Activated CD4-positive, alpha-beta T cell treated with anti-CD3 and anti-CD28 coated beads, Interleukin-2, amount 10 ng/mL, durations not matched to agents 24 days and 14 days (primary cell): ENCODE measurements around the gene LAPTM4A. TPM values are rescaled to one million over a fixed set of nuclear protein-coding genes. Genes with fewer than 3 reads are reported as not detected.

Experiments
- DNase-seq: peaks from one replicate; pipeline ENCODE4 v3.0.0; 2022
- H3K27ac Mint-ChIP-seq: one replicate; pipeline ENCODE4 v1.8.0; 2022; ENCODE audit warnings: mild to moderate bottlenecking, mixed read lengths
- H3K27me3 Mint-ChIP-seq: one replicate; pipeline ENCODE4 v1.8.0; 2022; ENCODE audit warnings: mixed read lengths
- H3K36me3 Mint-ChIP-seq: one replicate; pipeline ENCODE4 v1.8.0; 2022; ENCODE audit warnings: low read depth, mild to moderate bottlenecking, mixed read lengths
- H3K4me1 Mint-ChIP-seq: one replicate; pipeline ENCODE4 v1.8.0; 2021; ENCODE audit warnings: mixed read lengths
- H3K4me3 Mint-ChIP-seq: one replicate; pipeline ENCODE4 v1.8.0; 2022; ENCODE audit warnings: mild to moderate bottlenecking, moderate library complexity, mixed read lengths
- H3K9me3 Mint-ChIP-seq: one replicate; pipeline ENCODE4 v1.8.0; 2021; ENCODE audit warnings: mixed read lengths
- intact Hi-C: fragments of 100-400 bp; cut with micrococcal nuclease; formaldehyde crosslinking; loops from one replicate; pipeline ENCODE4 v1.15.1; 2023
- total RNA-seq: library from RNA; stranded (reverse); gene quantifications from 2 replicates; pipeline ENCODE4 v1.2.3, GENCODE V29; 2022

LAPTM4A gene
- total RNA-seq, 1 donor from 2014 or later = 25.3 TPM

DNA sequence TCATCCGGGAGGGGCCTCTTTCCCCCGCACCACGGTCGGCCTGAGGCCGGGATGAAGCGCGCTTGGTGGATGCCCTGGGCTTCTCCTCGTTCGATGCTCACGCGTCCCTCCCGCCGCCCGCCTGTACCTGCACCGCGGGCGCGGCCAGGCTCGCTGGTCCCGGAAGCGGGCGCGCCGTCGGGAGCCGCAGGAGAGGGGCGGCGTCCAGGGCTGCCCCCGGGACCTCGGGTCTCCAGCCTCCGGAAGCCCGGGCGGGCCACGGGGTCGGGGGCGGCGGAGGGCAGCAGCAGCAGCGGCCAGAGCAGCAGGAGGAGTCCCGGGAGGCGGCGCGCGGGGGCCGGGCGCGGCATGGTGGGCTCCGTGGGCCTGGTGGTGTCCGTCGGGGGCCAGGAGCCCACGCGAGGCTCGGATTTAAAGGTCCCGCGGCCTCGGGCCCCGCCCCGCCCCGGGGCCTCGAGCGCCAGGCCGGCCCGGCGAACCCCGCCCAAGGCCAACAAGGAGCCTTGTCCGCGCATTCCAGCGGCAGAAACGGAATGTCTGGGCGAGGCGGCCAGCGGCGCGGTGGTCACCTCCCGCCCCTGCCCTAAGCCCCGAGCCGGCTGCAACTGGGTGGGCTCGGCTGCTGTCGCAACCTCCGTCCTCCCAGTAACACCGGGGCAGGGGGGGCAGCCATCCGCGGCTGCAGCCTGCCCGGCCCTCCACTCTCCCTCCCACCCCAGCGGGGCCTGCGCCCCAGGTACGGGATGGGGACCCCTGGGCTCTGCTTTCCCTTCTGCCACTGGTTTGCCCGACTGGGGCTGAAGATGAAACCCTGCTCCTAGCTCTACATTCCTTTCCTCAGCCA, 38.9 kb downstream of the LAPTM4A start, which contains the start of gene MATN3:
MATN3 (minus strand) TSS at position 387 of the 844 bp plus-strand sequence; CDS start at position 350, 37 bp downstream.
- Mint-ChIP-seq H3K27me3 (peaks cover 56% of the 10 kb centered on the region), H3K4me1 (peaks cover 4% of the 10 kb centered on the region), H3K9me3 (no peaks in the 10 kb centered on the region), H3K27ac (no peak within 1 kb of the TSS), H3K36me3 (no peaks in the 10 kb centered on the region), H3K4me3 (peak within 1 kb of the TSS; percentile 71)
- DNase-seq = peak; percentile 64
- intact Hi-C loops = loop anchor here (5.0 kb wide), 1 partner anchor 55 kb away; no protein-coding TSS in a partner anchor

DNA sequence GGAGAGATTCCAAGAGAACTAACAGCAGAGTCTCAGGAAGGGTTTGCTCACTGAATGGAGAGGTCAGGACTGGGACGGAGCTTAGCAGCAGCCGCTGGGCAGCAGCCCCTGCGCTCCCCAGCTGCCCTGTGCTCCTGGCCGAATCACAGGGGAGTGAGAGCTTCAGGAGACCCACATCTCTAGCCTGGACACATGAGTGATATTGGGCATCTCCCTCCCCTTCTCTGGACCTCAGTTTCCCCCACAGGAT, 39.5 kb downstream of the LAPTM4A start:
- H3K36me3 Mint-ChIP-seq = no peaks in the 10 kb centered on the region
- H3K4me1 Mint-ChIP-seq = peaks cover 4% of the 10 kb centered on the region
- no peak overlapping the region for H3K27ac Mint-ChIP-seq
- peak overlapping the region; percentile 56 for H3K4me3 Mint-ChIP-seq
- no peak for DNase-seq
- H3K9me3 Mint-ChIP-seq = no peaks in the 10 kb centered on the region
- intact Hi-C loops = loop anchor here (5.0 kb wide), 1 partner anchor 55 kb away; no protein-coding TSS in a partner anchor
- H3K27me3 Mint-ChIP-seq = peaks cover 57% of the 10 kb centered on the region

DNA sequence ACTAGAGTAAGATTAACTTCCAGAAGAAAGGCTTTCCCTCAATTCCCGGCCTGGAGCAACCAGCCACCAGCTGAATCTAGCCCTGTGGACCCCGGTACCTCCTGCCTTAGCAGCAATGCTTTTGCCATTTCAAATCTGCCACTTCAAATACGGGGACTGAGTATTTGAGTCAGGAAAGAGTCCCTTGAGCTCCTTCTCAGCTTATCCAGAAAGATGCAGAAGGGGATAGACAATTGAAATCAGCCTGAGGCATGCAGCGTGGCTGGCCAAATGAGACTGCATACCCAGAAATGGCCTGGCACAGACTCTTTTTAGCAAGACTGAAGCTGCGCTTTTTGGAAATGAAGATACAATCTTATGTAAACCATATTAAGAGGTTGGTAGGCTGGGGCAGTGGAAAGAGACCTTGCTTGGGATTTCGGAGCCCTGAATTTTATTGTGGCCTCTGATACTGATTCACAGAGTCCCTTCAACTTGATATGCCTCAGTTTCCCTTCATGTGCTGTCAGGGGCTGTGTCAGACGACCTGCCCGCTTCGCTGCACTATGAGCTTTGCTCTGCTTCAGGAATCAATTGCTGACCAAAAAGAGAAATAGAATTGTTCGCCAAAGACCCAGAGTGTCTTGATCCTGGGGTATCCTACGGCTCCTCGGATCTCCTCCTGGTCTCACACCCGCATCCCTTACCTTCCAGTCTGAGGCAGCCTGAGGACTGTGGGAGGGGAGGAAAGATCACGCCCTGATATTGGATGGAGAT, 40.0 kb downstream of the LAPTM4A start:
- Mint-ChIP-seq H3K27ac (no peak overlapping the region), H3K36me3 (no peaks in the 10 kb centered on the region), H3K27me3 (peaks cover 55% of the 10 kb centered on the region), H3K4me1 (peaks cover 4% of the 10 kb centered on the region), H3K4me3 (peak overlapping the region; percentile 56), H3K9me3 (no peaks in the 10 kb centered on the region)
- DNase-seq = no peak
- intact Hi-C loops = loop anchor here (5.0 kb wide), 1 partner anchor 54 kb away; no protein-coding TSS in a partner anchor

DNA sequence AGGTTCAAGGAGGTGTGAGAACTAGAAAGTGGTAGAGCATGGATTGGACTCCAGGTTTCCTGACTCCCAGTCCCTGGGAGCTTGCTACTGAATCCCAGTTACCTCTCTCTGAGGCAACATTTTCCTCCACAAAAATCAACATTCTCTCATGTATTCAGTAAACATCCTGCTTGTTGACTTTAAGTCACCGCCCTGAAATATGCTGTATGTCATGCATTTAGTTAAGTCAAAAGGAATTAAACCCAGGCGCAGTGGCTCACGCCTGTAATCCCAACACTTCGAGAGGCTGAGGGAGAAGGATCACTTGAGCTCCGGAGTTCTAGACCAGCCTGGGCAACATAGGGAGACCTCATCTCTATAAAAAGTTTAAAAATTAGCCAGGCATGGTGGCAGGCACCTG, 42.7 kb downstream of the LAPTM4A start:
- Mint-ChIP-seq H3K4me3 (no peak overlapping the region), H3K4me1 (peaks cover 4% of the 10 kb centered on the region), H3K27me3 (peaks cover 41% of the 10 kb centered on the region), H3K27ac (no peak overlapping the region), H3K9me3 (no peaks in the 10 kb centered on the region), H3K36me3 (no peaks in the 10 kb centered on the region)
- intact Hi-C loops = no loop called here
- no peak for DNase-seq

DNA sequence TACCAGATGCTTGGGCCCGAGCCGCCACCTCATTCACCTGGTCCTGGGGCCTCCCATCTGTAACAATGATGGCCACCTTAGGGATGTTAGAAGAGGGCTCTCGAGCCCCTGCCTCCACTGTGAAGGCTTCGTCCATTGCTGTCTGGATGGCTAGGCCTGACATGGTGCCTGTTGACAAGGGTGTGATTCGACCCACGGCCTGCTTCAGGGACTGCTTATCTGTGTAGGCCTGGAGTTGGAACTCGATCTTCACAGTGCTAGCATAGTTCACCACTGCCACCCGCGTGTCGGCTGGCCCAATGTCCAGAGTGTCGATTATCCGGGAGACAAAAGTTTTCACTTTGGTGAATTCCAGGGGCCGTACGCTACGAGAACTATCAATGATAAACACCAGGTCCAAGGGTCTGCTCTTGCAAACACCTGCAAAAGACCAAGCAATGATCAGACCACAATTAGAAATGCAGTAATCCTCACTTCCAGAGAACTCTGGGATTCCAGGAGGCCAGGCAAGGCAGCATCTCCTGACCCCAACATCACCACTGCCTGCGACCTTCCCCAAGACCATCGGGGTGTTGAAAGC, 45.4 kb downstream of the LAPTM4A start:
- peaks cover 27% of the 10 kb centered on the region for H3K27me3 Mint-ChIP-seq
- H3K9me3 Mint-ChIP-seq = no peaks in the 10 kb centered on the region
- no peak overlapping the region for H3K27ac Mint-ChIP-seq
- intact Hi-C loops = no loop called here
- DNase-seq = no peak
- H3K4me1 Mint-ChIP-seq = no peaks in the 10 kb centered on the region
- no peaks in the 10 kb centered on the region for H3K36me3 Mint-ChIP-seq
- H3K4me3 Mint-ChIP-seq = no peak overlapping the region

DNA sequence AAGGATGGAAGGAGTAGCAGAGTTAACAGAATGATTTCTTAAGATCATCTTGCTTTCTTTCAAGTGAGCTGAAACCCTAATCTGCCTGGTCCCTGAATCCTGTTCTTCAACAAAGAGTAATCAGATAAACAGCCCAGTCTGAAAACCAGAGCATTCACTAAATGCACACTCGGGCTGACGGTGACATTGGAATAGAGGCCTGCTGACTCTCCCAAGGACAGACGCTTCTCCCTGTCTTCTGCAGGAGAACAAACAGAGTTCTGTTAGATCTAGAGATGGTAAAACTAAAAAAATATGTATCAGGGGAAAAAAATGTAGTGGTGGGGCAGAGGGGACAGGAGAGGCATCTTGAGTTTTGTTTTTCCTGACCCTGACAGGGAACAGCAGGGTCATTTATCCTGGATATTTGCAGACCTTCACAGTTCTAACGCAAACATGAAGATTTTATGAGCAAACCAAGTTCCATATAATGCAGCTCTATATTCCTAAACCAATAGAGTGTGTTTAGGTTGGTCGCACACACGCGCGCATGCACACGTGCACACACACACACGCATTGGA, 46.3 kb downstream of the LAPTM4A start:
- no peaks in the 10 kb centered on the region for H3K36me3 Mint-ChIP-seq
- H3K27me3 Mint-ChIP-seq = peaks cover 27% of the 10 kb centered on the region
- intact Hi-C loops = no loop called here
- no peak overlapping the region for H3K27ac Mint-ChIP-seq
- DNase-seq = no peak
- H3K4me3 Mint-ChIP-seq = no peak overlapping the region
- no peaks in the 10 kb centered on the region for H3K9me3 Mint-ChIP-seq
- no peaks in the 10 kb centered on the region for H3K4me1 Mint-ChIP-seq

DNA sequence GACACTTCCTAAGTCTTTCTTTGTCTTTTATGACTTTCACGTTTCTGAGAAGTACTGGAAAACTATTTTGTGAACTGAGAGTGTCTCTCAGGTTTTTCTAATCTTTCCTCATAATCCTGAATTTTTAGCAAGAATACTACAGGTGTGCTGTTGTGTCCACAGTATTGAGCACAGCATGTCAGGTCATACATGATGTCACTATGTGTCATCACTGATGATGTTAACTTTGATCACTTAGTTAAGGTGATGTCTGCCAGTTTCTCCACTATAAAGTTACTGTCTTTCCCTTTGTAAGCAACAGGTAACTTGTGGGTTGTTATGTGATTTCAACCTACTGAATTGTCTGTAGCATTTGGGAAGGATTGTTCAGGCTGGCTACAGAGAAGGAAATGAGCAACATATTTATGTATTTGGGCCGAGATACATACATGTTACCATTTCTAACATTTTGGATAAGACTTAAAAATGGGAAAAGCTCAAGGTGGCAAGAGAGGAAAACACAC, 50.0 kb downstream of the LAPTM4A start:
- DNase-seq = no peak

DNA sequence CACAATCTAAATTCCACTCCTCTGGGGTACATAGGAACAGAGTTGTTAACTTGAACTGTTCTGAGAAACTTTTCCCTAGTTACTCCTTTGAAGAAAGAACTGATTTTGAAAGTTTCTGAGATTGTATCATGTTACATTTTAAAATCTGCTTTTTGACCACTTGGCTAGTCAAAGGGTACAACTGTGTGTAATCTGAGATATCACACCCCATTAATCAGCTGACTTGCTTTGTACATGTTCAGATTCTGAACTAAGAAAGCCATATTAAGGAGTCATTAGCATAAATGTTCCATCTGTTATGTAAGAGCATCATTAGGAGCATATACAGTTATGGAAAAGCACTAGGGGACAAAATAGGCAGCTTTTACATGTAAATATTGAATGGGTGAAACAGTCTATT, 57.7 kb downstream of the LAPTM4A start:
- Mint-ChIP-seq H3K27me3 (peaks cover 39% of the 10 kb centered on the region), H3K4me1 (peaks cover 15% of the 10 kb centered on the region), H3K36me3 (no peaks in the 10 kb centered on the region), H3K27ac (no peak overlapping the region), H3K9me3 (peaks cover 8% of the 10 kb centered on the region), H3K4me3 (no peak overlapping the region)
- no peak for DNase-seq
- intact Hi-C loops = loop anchor here (10.0 kb wide), 1 partner anchor 1429 kb away; the partner anchor contains the start of gene RDH14

More for the DNA sequence above, 50.0 kb downstream of the LAPTM4A start:
- Mint-ChIP-seq H3K27me3 (peaks cover 20% of the 10 kb centered on the region), H3K27ac (no peak overlapping the region), H3K4me3 (no peak overlapping the region), H3K9me3 (no peaks in the 10 kb centered on the region), H3K36me3 (no peaks in the 10 kb centered on the region), H3K4me1 (no peaks in the 10 kb centered on the region)
- intact Hi-C loops = no loop called here

DNA sequence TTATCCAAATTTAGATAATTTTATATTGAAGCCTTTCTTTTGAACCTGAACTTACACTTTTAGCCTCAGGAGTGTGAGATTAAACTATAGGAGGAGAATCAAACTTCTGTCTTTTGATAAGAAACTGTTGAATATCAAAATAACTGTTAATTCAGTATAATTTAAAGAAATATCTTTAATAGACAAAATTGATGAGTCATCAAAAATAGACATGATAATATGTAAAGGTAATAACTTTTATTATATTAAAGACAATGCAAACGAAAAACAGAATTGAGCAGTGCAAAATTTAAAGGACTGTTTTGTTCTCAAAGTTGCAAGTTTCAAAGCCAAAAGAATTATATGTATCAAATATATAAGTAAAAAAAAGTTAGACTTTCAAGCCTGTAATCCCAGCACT, 59.5 kb downstream of the LAPTM4A start:
- Mint-ChIP-seq H3K27me3 (peaks cover 36% of the 10 kb centered on the region), H3K9me3 (peaks cover 8% of the 10 kb centered on the region), H3K27ac (no peak overlapping the region), H3K4me3 (no peak overlapping the region), H3K36me3 (peaks cover 2% of the 10 kb centered on the region), H3K4me1 (peaks cover 15% of the 10 kb centered on the region)
- intact Hi-C loops = loop anchor here (2.0 to 10.0 kb wide), 2 partner anchors 89 to 1427 kb away; partner anchors contain the start of gene RDH14
- DNase-seq = no peak

DNA sequence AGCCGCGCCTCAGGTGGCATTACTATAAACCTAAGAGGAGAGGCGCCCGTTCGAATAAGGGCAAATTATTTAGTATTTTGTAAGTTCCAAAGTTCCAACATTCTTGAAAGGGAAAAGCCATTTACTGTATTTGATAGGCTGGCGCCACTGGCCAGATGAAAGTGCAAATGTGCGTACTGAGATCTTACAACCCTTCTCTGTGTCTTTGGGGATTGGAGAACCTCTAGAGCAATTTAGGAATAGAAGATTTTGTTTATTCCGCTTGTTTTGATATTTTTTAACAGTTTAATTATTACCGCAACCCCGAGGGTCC, 61.1 kb downstream of the LAPTM4A start:
- Mint-ChIP-seq H3K27me3 (peaks cover 28% of the 10 kb centered on the region), H3K4me3 (peak overlapping the region; percentile 92), H3K9me3 (peaks cover 8% of the 10 kb centered on the region), H3K4me1 (peaks cover 15% of the 10 kb centered on the region), H3K27ac (peak overlapping the region; percentile 88), H3K36me3 (peaks cover 4% of the 10 kb centered on the region)
- intact Hi-C loops = loop anchor here (1.0 to 10.0 kb wide), 3 partner anchors 61 to 1426 kb away; partner anchors contain the start of genes LAPTM4A and RDH14
- no peak for DNase-seq

DNA sequence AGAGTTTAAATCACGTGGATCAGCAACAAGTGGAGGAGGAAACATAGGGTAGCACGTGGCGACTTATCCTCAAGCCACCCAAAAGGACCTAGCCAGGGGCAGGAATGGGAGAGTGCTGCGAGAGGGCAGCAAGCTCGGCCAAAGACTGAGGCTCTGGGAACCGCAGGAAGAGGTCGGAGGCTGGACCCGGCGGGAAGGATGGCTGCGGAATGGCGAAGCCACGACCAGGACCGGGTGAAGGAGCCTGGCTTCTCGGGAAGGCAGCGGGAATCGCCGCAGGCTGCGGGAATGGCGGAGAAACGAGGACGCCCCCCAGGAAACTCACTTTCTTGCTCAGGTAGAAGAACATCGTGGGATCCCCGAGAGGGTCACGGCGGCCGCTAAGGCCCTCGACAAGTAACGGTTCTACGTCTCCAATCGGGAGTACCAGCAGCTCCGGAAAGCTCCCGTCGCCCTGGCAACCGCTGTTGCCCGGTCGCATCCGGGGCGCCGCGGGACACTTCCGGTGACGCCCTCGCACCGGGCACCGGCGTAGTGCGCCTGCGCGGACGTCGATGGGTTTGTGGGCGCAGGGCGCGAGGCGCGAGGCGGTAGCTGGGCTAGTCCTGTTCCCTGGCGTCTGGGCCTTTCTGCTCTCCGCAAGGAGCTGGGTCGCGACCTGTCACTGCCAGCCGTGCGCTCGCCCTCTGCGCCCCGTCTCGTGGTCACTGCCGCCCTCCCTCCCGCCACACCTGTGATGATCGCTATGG, 61.6 kb downstream of the LAPTM4A start, which contains the start of gene WDR35:
WDR35 (minus strand) TSS at position 439 of the 749 bp plus-strand sequence; CDS start at position 349, 90 bp downstream.
- peaks cover 8% of the 10 kb centered on the region for H3K9me3 Mint-ChIP-seq
- H3K27me3 Mint-ChIP-seq = peaks cover 28% of the 10 kb centered on the region
- intact Hi-C loops = loop anchor here (1.0 to 10.0 kb wide), 3 partner anchors 61 to 1425 kb away; partner anchors contain the start of genes LAPTM4A and RDH14
- DNase-seq = peak; percentile 98
- peaks cover 15% of the 10 kb centered on the region for H3K4me1 Mint-ChIP-seq
- H3K27ac Mint-ChIP-seq = peak within 1 kb of the TSS; percentile 88
- H3K36me3 Mint-ChIP-seq = peaks cover 4% of the 10 kb centered on the region
- peak within 1 kb of the TSS; percentile 92 for H3K4me3 Mint-ChIP-seq

DNA sequence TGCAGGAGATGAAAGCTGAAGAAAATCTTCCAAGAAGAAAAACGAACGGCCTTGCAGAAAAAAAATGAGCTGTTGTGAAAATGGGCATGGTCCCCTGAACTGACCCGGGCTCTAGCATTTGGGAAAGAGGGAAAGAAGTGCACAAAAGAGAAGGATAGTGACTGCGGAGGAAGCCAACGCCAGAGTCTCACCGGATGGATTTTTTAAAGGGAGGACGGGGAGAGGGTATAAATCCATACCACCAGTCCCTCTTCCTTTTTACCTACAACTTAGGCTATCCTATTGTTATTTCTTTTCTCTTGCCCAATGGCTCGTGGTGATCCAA, 62.1 kb downstream of the LAPTM4A start:
- intact Hi-C loops = no loop called here
- peaks cover 26% of the 10 kb centered on the region for H3K27me3 Mint-ChIP-seq
- peaks cover 8% of the 10 kb centered on the region for H3K9me3 Mint-ChIP-seq
- H3K4me1 Mint-ChIP-seq = peaks cover 15% of the 10 kb centered on the region
- peaks cover 4% of the 10 kb centered on the region for H3K36me3 Mint-ChIP-seq
- peak overlapping the region; percentile 92 for H3K4me3 Mint-ChIP-seq
- H3K27ac Mint-ChIP-seq = peak overlapping the region; percentile 88
- DNase-seq = no peak

DNA sequence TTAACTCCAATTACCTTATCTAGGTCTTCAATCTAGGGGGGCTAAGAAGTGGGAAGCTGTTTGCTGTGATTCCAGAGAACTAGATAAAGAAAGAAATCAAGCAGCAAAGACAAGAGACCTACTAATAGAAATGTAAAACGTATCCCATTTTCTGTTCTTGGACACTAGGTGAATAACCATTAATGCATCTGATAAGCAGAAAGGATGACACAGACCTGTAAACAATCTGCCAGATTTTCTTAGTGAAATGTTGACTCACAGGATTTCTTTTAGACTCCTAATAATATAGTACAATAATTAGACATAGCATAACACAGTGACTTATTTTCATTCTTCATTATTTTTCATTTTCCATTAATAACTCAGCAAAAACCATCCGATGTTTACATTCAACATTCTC, 62.8 kb downstream of the LAPTM4A start:
- Mint-ChIP-seq H3K4me1 (peaks cover 15% of the 10 kb centered on the region), H3K4me3 (peak overlapping the region; percentile 92), H3K27ac (no peak overlapping the region), H3K9me3 (peaks cover 8% of the 10 kb centered on the region), H3K36me3 (peaks cover 4% of the 10 kb centered on the region), H3K27me3 (peaks cover 20% of the 10 kb centered on the region)
- intact Hi-C loops = no loop called here
- DNase-seq = peak; percentile 17
